Measurements from ENCODE around the gene PNCK. TPM values are rescaled to one million over a fixed set of nuclear protein-coding genes. Genes with fewer than 3 reads are reported as not detected.
"Not testable (repeated sequence)": the region's sequence is repeated elsewhere in the genome, so short reads cannot be mapped to it uniquely, and the experiment has no call there.

PNCK gene
- total RNA-seq, 1 donor from 2014 or later: not detected

GRCh38 chrX:153699210-153699783 lies 25.7 kb upstream of the PNCK start:
- intact Hi-C loops (cut with micrococcal nuclease): not testable (repeated sequence)

GRCh38 chrX:153697924-153698865 lies 24.6 kb upstream of the PNCK start:
- intact Hi-C loops (cut with micrococcal nuclease): no loop called here

- intact Hi-C loops (cut with micrococcal nuclease): not testable (repeated sequence)
These were observed 23.5 kb upstream of the PNCK start for GRCh38 chrX:153696986-153697722.

GRCh38 chrX:153696538-153696937 lies 22.9 kb upstream of the PNCK start:
- intact Hi-C loops (cut with micrococcal nuclease): not testable (repeated sequence)

- intact Hi-C loops (cut with micrococcal nuclease): no loop called here
These were observed 22.5 kb upstream of the PNCK start for GRCh38 chrX:153696100-153696499.

GRCh38 chrX:153694687-153695270 lies 21.2 kb upstream of the PNCK start:
- intact Hi-C loops (cut with micrococcal nuclease): no loop called here

- intact Hi-C loops (cut with micrococcal nuclease): not testable (repeated sequence)
These were observed 20.6 kb upstream of the PNCK start for GRCh38 chrX:153694256-153694655.

GRCh38 chrX:153693216-153694086 lies 19.8 kb upstream of the PNCK start:
- intact Hi-C loops (cut with micrococcal nuclease): no loop called here

- intact Hi-C loops (cut with micrococcal nuclease): no loop called here
These were observed 19.1 kb upstream of the PNCK start for GRCh38 chrX:153692611-153693156.

- intact Hi-C loops (cut with micrococcal nuclease): no loop called here
These were observed 18.4 kb upstream of the PNCK start for GRCh38 chrX:153692003-153692402.

GRCh38 chrX:153691032-153691827 lies 17.6 kb upstream of the PNCK start:
- intact Hi-C loops (cut with micrococcal nuclease): not testable (repeated sequence)

- intact Hi-C loops (cut with micrococcal nuclease): no loop called here
These were observed 16.9 kb upstream of the PNCK start for GRCh38 chrX:153690466-153690865.

- intact Hi-C loops (cut with micrococcal nuclease): no loop called here
These were observed 16.2 kb upstream of the PNCK start for GRCh38 chrX:153689654-153690465.

GRCh38 chrX:153688911-153689590 lies 15.4 kb upstream of the PNCK start:
- intact Hi-C loops (cut with micrococcal nuclease): no loop called here

GRCh38 chrX:153688506-153688905 lies 14.9 kb upstream of the PNCK start:
- intact Hi-C loops (cut with micrococcal nuclease): no loop called here

- intact Hi-C loops (cut with micrococcal nuclease): no loop called here
These were observed 14.5 kb upstream of the PNCK start for GRCh38 chrX:153688071-153688470.

- intact Hi-C loops (cut with micrococcal nuclease): no loop called here
These were observed 13.8 kb upstream of the PNCK start, which contains the start of gene SLC6A8 for GRCh38 chrX:153687121-153688039. TSS of gene SLC6A8 (plus strand) at chrX:153687926. CDS start at chrX:153688575, 649 bp downstream.
